Esophagus (tissue), 2 donors: ENCODE results near the gene ERH. TPM values are rescaled to one million over a fixed set of nuclear protein-coding genes. Genes with fewer than 3 reads are reported as not detected.

ENCODE experiments used
- H3K27ac ChIP-seq, 2 donors: one replicate each; pipeline ENCODE4 v1.5.1; 2013; ENCODE audit warnings: low read depth in 2 of 2, mild to moderate bottlenecking in 2 of 2, inconsistent platforms in 1 of 2, low read length in 1 of 2, moderate library complexity in 1 of 2
- H3K27me3 ChIP-seq, 2 donors: one replicate each; pipeline ENCODE4 v1.6.1; 2013; ENCODE audit warnings: low read length in 2 of 2, control low read depth in 1 of 2, mild to moderate bottlenecking in 1 of 2; ENCODE audit not compliant: insufficient read depth in 2 of 2, control insufficient read depth in 1 of 2
- H3K36me3 ChIP-seq, 2 donors: one replicate each; pipeline ENCODE4 v1.6.1; 2013; ENCODE audit warnings: low read length in 1 of 2; ENCODE audit not compliant: control insufficient read depth in 2 of 2, insufficient read depth in 2 of 2
- H3K4me1 ChIP-seq, 2 donors: one replicate each; pipeline ENCODE4 v1.6.1; 2013; ENCODE audit warnings: low read length in 1 of 2; ENCODE audit not compliant: control insufficient read depth in 2 of 2, insufficient read depth in 2 of 2
- H3K4me3 ChIP-seq, 2 donors: one replicate each; pipeline ENCODE4 v1.5.1; 2013; ENCODE audit warnings: low read length in 2 of 2, mild to moderate bottlenecking in 2 of 2, low read depth in 1 of 2, moderate library complexity in 1 of 2
- H3K9me3 ChIP-seq, 2 donors: one replicate each; pipeline ENCODE4 v1.6.1; 2013; ENCODE audit warnings: mild to moderate bottlenecking in 2 of 2, low read depth in 1 of 2, low read length in 1 of 2, moderate library complexity in 1 of 2; ENCODE audit not compliant: control insufficient read depth in 2 of 2, insufficient read depth in 1 of 2
- WGBS, 2 donors: extraction: QIAGEN DNeasy Blood & Tissue Kit; methylation state at CpG; one replicate each; pipeline ENCODE4 v1.1.7; 2013; 5-methylcytosine and 5-hydroxymethylcytosine counted together
- polyA plus RNA-seq, 2 donors: library from polyadenylated mRNA; stranded (reverse); fragments of 200-250 nt; gene quantifications; one replicate each; pipeline ENCODE4 v1.2.3, GENCODE V29; 2013
- donor health status: healthy with polysubstance abuse.
- donor health status: Bipolar disorder and iron deficiency.

ERH gene
- polyA plus RNA-seq, 2 donors: 95.4 to 111 TPM

GRCh38 chr14:69360438-69361108 lies 37.5 kb downstream of the ERH start:
- H3K4me1 ChIP-seq: peaks cover 0 to 3% of the 10 kb centered on the region in 2 donors
- no peaks in the 10 kb centered on the region for H3K27me3 ChIP-seq
- no peaks in the 10 kb centered on the region for H3K36me3 ChIP-seq
- no peak overlapping the region for H3K27ac ChIP-seq
- H3K4me3 ChIP-seq: no peak overlapping the region
- 71 to 76% methylated on average over 7 of the region's 7 CpGs for WGBS, 2 donors
- H3K9me3 ChIP-seq: no peaks in the 10 kb centered on the region

DNA sequence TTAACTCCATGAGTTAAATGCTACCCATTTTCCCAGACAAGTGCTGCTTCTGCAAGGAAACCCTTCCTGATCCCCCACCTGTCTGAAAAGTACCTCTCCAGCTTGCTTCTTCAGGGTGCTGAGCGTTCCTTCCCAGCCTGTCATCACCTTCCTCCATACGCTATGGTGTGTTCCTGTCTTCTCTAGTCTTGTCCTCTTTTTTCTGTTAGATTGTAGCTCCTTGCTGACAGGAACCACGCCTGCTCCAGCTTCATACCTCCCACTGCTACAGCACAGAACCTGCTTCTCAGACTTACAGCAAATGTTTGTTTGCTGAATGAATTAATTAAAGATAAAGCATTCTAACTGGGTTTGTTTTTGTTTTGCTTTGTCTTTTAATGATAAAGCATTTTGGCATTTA lies 39.1 kb downstream of the ERH start:
- Histone ChIP-seq H3K27me3 (no peaks in the 10 kb centered on the region), H3K4me1 (peaks cover 0 to 9% of the 10 kb centered on the region in 2 donors), H3K27ac (no peak overlapping the region), H3K4me3 (no peak overlapping the region), H3K9me3 (no peaks in the 10 kb centered on the region), H3K36me3 (no peaks in the 10 kb centered on the region)
- WGBS, 2 donors: 90 to 94% methylated on average over 3 of the region's 3 CpGs

- no peaks in the 10 kb centered on the region for H3K36me3 ChIP-seq
- peaks cover 0 to 9% of the 10 kb centered on the region in 2 donors for H3K4me1 ChIP-seq
- no peak overlapping the region for H3K4me3 ChIP-seq
- no peak overlapping the region for H3K27ac ChIP-seq
- no peaks in the 10 kb centered on the region for H3K27me3 ChIP-seq
- 69 to 71% methylated on average over 12 of the region's 12 CpGs for WGBS, 2 donors
- H3K9me3 ChIP-seq: no peaks in the 10 kb centered on the region
Observed at GRCh38 chr14:69358233-69358963, 39.7 kb downstream of the ERH start.

DNA sequence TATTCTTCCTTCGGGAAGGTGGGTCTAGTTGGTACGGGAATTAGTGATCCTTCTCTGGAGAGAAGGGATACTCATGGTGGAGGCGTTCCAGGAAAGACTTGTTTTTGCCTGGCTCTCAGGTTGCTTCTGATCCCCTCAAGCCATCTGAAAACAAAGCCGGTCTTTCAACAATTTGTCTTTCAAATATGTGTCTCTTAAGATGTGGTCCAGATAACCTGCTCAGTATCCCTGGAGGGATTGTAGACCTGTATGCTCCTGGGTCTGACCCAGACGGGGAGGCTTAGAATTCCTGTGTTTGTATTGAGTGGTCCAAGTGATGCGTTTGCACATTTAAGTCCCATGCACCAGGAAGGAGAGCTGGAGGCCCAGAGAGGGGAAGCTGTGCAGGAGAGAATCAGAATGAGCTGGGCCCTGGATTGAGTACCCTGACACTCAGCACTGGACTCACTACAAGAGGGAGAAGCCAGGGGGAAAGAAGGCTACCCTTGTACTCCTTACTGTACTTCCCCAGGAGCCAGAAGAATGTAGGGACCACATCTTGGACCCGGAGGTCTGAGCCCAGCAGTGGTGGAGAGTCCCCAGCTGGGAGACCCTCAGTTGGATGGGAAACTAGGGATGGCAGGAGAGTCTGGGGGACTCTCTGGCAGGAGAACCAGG lies 40.4 kb downstream of the ERH start:
- H3K27ac ChIP-seq: no peak overlapping the region

DNA sequence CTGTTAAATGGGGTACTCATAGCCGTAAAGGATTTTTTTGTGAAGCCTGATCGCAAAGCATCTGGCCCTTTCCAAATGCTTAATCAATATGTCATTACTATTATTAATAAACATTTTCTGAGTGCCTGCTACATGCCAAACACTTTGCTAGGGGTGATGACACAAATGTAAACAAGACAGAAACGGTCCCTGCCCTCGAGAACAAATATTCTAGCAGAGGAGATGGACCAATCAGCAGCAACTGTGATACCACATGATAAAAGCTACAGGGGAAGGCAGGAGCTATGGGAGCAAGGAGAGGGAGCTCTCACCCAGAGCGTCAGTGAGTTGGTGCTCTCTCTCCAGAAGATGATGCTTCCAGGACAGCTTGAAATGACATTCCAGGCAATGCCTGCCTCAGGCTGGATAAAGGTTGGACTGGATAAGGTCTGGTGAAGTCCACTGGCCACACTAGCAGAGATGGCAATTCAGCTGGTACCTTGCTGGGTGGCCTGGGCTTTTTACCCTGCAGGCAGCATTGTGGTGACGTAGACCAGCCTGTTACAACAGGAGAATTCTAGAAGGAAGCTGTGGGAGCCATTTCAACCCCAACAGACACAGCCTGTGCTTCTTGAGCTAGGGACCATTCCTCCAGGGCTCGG lies 41.1 kb downstream of the ERH start:
- no peak overlapping the region for H3K27ac ChIP-seq
- peaks cover 0 to 9% of the 10 kb centered on the region in 2 donors for H3K4me1 ChIP-seq
- no peak overlapping the region for H3K4me3 ChIP-seq
- H3K36me3 ChIP-seq: no peaks in the 10 kb centered on the region
- 67 to 73% methylated on average over 7 of the region's 7 CpGs for WGBS, 2 donors
- no peaks in the 10 kb centered on the region for H3K27me3 ChIP-seq
- no peaks in the 10 kb centered on the region for H3K9me3 ChIP-seq

More for the DNA sequence above, 40.4 kb downstream of the ERH start:
- Histone ChIP-seq H3K27me3 (no peaks in the 10 kb centered on the region), H3K4me1 (peaks cover 0 to 9% of the 10 kb centered on the region in 2 donors), H3K9me3 (no peaks in the 10 kb centered on the region), H3K36me3 (no peaks in the 10 kb centered on the region), H3K4me3 (no peak overlapping the region)
- WGBS, 2 donors: 66 to 71% methylated on average over 7 of the region's 7 CpGs

DNA sequence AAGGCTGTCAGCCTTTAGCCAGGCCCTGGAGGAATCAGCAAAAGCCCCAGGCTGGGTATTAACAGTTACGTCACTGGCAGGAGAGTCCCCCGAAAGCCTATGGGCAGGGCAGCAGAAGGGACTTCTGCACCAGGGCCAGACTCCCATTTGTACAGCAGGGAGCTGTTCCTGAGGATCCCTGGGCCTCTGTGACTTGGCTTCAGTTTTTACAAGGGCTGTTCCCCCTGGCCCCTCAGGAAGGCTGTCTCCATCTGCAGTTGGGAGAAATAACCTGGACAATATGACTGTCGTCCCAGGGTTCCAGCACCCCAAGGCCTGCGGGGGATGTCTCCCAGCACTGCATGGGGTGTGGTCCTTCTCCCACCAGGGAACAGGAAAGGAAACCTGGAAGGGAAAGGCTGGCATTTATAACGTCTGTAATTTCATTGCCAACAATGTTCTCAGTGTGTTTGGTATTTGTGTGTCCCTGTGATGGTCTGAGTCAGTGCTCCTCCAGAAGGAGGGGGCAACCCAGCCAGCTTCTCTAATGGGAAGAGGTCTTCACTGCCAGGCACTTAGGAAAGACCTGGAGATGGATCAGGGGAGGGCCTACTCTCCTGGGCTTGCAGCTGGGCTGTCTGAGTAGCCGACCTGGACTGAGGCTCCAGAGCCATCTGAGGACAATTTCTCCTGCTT lies 42.4 kb downstream of the ERH start:
- H3K27ac ChIP-seq: peak overlapping the region in 1 of 2 donors; percentile 6

GRCh38 chr14:69355154-69355597 lies 42.9 kb downstream of the ERH start:
- Histone ChIP-seq H3K4me3 (no peak overlapping the region), H3K27me3 (no peaks in the 10 kb centered on the region), H3K4me1 (peaks cover 0 to 9% of the 10 kb centered on the region in 2 donors), H3K36me3 (no peaks in the 10 kb centered on the region), H3K27ac (no peak overlapping the region), H3K9me3 (no peaks in the 10 kb centered on the region)
- 91 to 93% methylated on average over 6 of the region's 6 CpGs for WGBS, 2 donors

More for the DNA sequence above, 42.4 kb downstream of the ERH start:
- Histone ChIP-seq H3K4me3 (no peak overlapping the region), H3K4me1 (peaks cover 0 to 9% of the 10 kb centered on the region in 2 donors), H3K9me3 (no peaks in the 10 kb centered on the region), H3K27me3 (no peaks in the 10 kb centered on the region), H3K36me3 (no peaks in the 10 kb centered on the region)
- 45 to 47% methylated on average over 6 of the region's 6 CpGs for WGBS, 2 donors

GRCh38 chr14:69354383-69355153 lies 43.5 kb downstream of the ERH start:
- Histone ChIP-seq H3K27ac (no peak overlapping the region), H3K27me3 (no peaks in the 10 kb centered on the region), H3K4me1 (peaks cover 0 to 9% of the 10 kb centered on the region in 2 donors), H3K4me3 (no peak overlapping the region), H3K36me3 (no peaks in the 10 kb centered on the region), H3K9me3 (no peaks in the 10 kb centered on the region)
- WGBS, 2 donors: 42 to 48% methylated on average over 11 of the region's 11 CpGs
